ENCODE results near the gene HNRNPAB. TPM values are rescaled to one million over a fixed set of nuclear protein-coding genes. Genes with fewer than 3 reads are reported as not detected.

Gene HNRNPAB
- total and polyA plus RNA-seq, 2 experiments from 2014 or later, result 47.6 to 117 TPM

GRCh38 chr5:178176791-178177190, 27.5 kb upstream of the HNRNPAB start:
- 83 to 91% methylated on average over 6 of the region's 6 CpGs for WGBS, 2 experiments (ENCODE audit: low coverage in 1 of 2, low lambda C conversion rate in 2 of 2, missing lambda C conversion rate in 2 of 2)
- no peaks in the 10 kb centered on the region for H3K9me3 ChIP-seq (ENCODE audit: low read depth)
- no peaks in the 10 kb centered on the region for H3K9me2 ChIP-seq (ENCODE audit: insufficient read depth)
- in situ Hi-C loops (cut with MboI), result no loop called here
- no peaks in the 10 kb centered on the region for H3K36me3 ChIP-seq (ENCODE audit: low read depth)
- H3K79me2 ChIP-seq (ENCODE audit: insufficient read depth), result no peaks in the 10 kb centered on the region
- no peak overlapping the region for H3K27ac ChIP-seq
- H3K4me1 ChIP-seq (ENCODE audit: insufficient read depth), result no peaks in the 10 kb centered on the region
- H3K4me3 ChIP-seq, result no peak overlapping the region
- TF ChIP-seq EZH2 (IDR thresholded peaks at IDR 0.05; ENCODE audit: insufficient read depth, poor library complexity, severe bottlenecking), result no peak
- TF ChIP-seq EZH2phosphoT487 (IDR thresholded peaks at IDR 0.05; ENCODE audit: insufficient read depth, low read depth), result no peak
- H3K9ac ChIP-seq, result no peak overlapping the region
- no peak overlapping the region for H3K4me2 ChIP-seq (ENCODE audit: unreplicated experiment)
- no peaks in the 10 kb centered on the region for H3F3A ChIP-seq (ENCODE audit: insufficient read depth)
- H2AFZ ChIP-seq, result no peak overlapping the region
- no peak for DNase-seq
- no peaks in the 10 kb centered on the region for H4K20me1 ChIP-seq (ENCODE audit: insufficient read depth)
- no peaks in the 10 kb centered on the region for H3K27me3 ChIP-seq (replicated peaks; ENCODE audit: insufficient read depth)

- Histone ChIP-seq H3K4me1 (ENCODE audit: insufficient read depth) (no peaks in the 10 kb centered on the region), H3F3A (ENCODE audit: insufficient read depth) (no peaks in the 10 kb centered on the region), H3K79me2 (ENCODE audit: insufficient read depth) (no peaks in the 10 kb centered on the region), H3K4me2 (ENCODE audit: unreplicated experiment) (no peak overlapping the region), H3K36me3 (ENCODE audit: low read depth) (no peaks in the 10 kb centered on the region), H2AFZ (no peak overlapping the region), H3K9me2 (ENCODE audit: insufficient read depth) (no peaks in the 10 kb centered on the region), H3K4me3 (no peak overlapping the region), H4K20me1 (ENCODE audit: insufficient read depth) (no peaks in the 10 kb centered on the region), H3K27me3 (replicated peaks; ENCODE audit: insufficient read depth) (no peaks in the 10 kb centered on the region), H3K27ac (no peak overlapping the region), H3K9me3 (ENCODE audit: low read depth) (no peaks in the 10 kb centered on the region), H3K9ac (no peak overlapping the region)
- no peak for DNase-seq
- TF ChIP-seq EZH2 (IDR thresholded peaks at IDR 0.05; ENCODE audit: insufficient read depth, poor library complexity, severe bottlenecking), result no peak
- no peak for TF ChIP-seq EZH2phosphoT487 (IDR thresholded peaks at IDR 0.05; ENCODE audit: insufficient read depth, low read depth)
- WGBS, 2 experiments (ENCODE audit: low coverage in 1 of 2, low lambda C conversion rate in 2 of 2, missing lambda C conversion rate in 2 of 2), result 74 to 86% methylated on average over 8 of the region's 8 CpGs
- in situ Hi-C loops (cut with MboI), result no loop called here
These were observed 26.8 kb upstream of the HNRNPAB start for GRCh38 chr5:178177569-178177968.

GRCh38 chr5:178180141-178180863, 24.0 kb upstream of the HNRNPAB start:
- Histone ChIP-seq H3K4me3 (no peak overlapping the region), H3K4me2 (ENCODE audit: unreplicated experiment) (no peak overlapping the region), H3K4me1 (ENCODE audit: insufficient read depth) (no peaks in the 10 kb centered on the region), H2AFZ (no peak overlapping the region), H3K9ac (no peak overlapping the region), H3K36me3 (ENCODE audit: low read depth) (no peaks in the 10 kb centered on the region), H4K20me1 (ENCODE audit: insufficient read depth) (no peaks in the 10 kb centered on the region), H3K27me3 (replicated peaks; ENCODE audit: insufficient read depth) (no peaks in the 10 kb centered on the region), H3K9me2 (ENCODE audit: insufficient read depth) (no peaks in the 10 kb centered on the region), H3K27ac (no peak overlapping the region), H3F3A (ENCODE audit: insufficient read depth) (no peaks in the 10 kb centered on the region), H3K9me3 (ENCODE audit: low read depth) (no peaks in the 10 kb centered on the region), H3K79me2 (ENCODE audit: insufficient read depth) (no peaks in the 10 kb centered on the region)
- TF ChIP-seq EZH2phosphoT487 (IDR thresholded peaks at IDR 0.05; ENCODE audit: insufficient read depth, low read depth), result no peak
- TF ChIP-seq EZH2 (IDR thresholded peaks at IDR 0.05; ENCODE audit: insufficient read depth, poor library complexity, severe bottlenecking), result no peak
- in situ Hi-C loops (cut with MboI), result no loop called here
- DNase-seq, result no peak
- WGBS, 2 experiments (ENCODE audit: low coverage in 1 of 2, low lambda C conversion rate in 2 of 2, missing lambda C conversion rate in 2 of 2), result 15 to 21% methylated on average over 7 to 9 of the region's 9 CpGs

- no peaks in the 10 kb centered on the region for H3K9me2 ChIP-seq (ENCODE audit: insufficient read depth)
- DNase-seq, result no peak
- H3K27me3 ChIP-seq (replicated peaks; ENCODE audit: insufficient read depth), result no peaks in the 10 kb centered on the region
- in situ Hi-C loops (cut with MboI), result no loop called here
- no peaks in the 10 kb centered on the region for H4K20me1 ChIP-seq (ENCODE audit: insufficient read depth)
- no peak overlapping the region for H3K4me2 ChIP-seq (ENCODE audit: unreplicated experiment)
- 17 to 21% methylated on average over 4 of the region's 4 CpGs for WGBS, 2 experiments (ENCODE audit: low coverage in 1 of 2, low lambda C conversion rate in 2 of 2, missing lambda C conversion rate in 2 of 2)
- H2AFZ ChIP-seq, result no peak overlapping the region
- no peak overlapping the region for H3K9ac ChIP-seq
- H3K4me1 ChIP-seq (ENCODE audit: insufficient read depth), result no peaks in the 10 kb centered on the region
- no peaks in the 10 kb centered on the region for H3K9me3 ChIP-seq (ENCODE audit: low read depth)
- no peaks in the 10 kb centered on the region for H3K36me3 ChIP-seq (ENCODE audit: low read depth)
- H3K27ac ChIP-seq, result no peak overlapping the region
- H3K79me2 ChIP-seq (ENCODE audit: insufficient read depth), result no peaks in the 10 kb centered on the region
- H3K4me3 ChIP-seq, result no peak overlapping the region
- TF ChIP-seq EZH2phosphoT487 (IDR thresholded peaks at IDR 0.05; ENCODE audit: insufficient read depth, low read depth), result no peak
- no peak for TF ChIP-seq EZH2 (IDR thresholded peaks at IDR 0.05; ENCODE audit: insufficient read depth, poor library complexity, severe bottlenecking)
- H3F3A ChIP-seq (ENCODE audit: insufficient read depth), result 0 out of 2 replicates have a peak, but pooled peaks cover 4% of the 10 kb centered on the region
These were observed 22.0 kb upstream of the HNRNPAB start for GRCh38 chr5:178182158-178182876.
